GM23338 (cell line): ENCODE results near the gene ASPSCR1. TPM values are rescaled to one million over a fixed set of nuclear protein-coding genes. Genes with fewer than 3 reads are reported as not detected.

ENCODE experiments used
- ATAC-seq: fragments of 200-7000 bp; cut with Tn5 transposase; 3 replicates; pipeline ENCODE4 v1.9.1; 2020
- DNase-seq: peaks from one replicate; pipeline ENCODE4 v3.0.0-alpha.2; 2015; ENCODE audit warnings: low spot score
- H2AFZ ChIP-seq: fragments of 200-600 bp; sonication (generic); 2 replicates; pipeline ENCODE4 v1.8.0; 2016; ENCODE audit warnings: antibody characterized with exemption, mild to moderate bottlenecking, moderate library complexity
- H3F3A ChIP-seq: fragments of 200-600 bp; sonication (generic); replicated peaks from 2 replicates; pipeline ENCODE4 v1.8.0; 2017; ENCODE audit warnings: antibody characterized with exemption, mixed run types, low read depth
- H3K27ac ChIP-seq: fragments of 200-600 bp; sonication (generic); 2 replicates; pipeline ENCODE4 v1.6.1; 2016; ENCODE audit warnings: low read depth
- H3K27me3 ChIP-seq: fragments of 200-600 bp; sonication (generic); 2 replicates; pipeline ENCODE4 v1.8.0; 2016; ENCODE audit warnings: mild to moderate bottlenecking, mixed run types, moderate library complexity; ENCODE audit not compliant: insufficient read depth
- H3K36me3 ChIP-seq: fragments of 200-600 bp; sonication (generic); 2 replicates; pipeline ENCODE4 v1.8.0; 2016; ENCODE audit warnings: mild to moderate bottlenecking; ENCODE audit not compliant: insufficient read depth
- H3K4me1 ChIP-seq: fragments of 200-600 bp; sonication (generic); 2 replicates; pipeline ENCODE4 v1.8.0; 2016; ENCODE audit warnings: mild to moderate bottlenecking, moderate library complexity; ENCODE audit not compliant: insufficient read depth
- H3K4me2 ChIP-seq: fragments of 200-600 bp; sonication (generic); 2 replicates; pipeline ENCODE4 v1.7.1; 2017; ENCODE audit warnings: mixed run types
- H3K4me3 ChIP-seq: fragments of 200-600 bp; sonication (generic); 2 replicates; pipeline ENCODE4 v1.6.1; 2016; ENCODE audit warnings: mixed run types
- H3K79me2 ChIP-seq: fragments of 200-600 bp; sonication (generic); replicated peaks from 2 replicates; pipeline ENCODE4 v1.8.0; 2017; ENCODE audit warnings: mild to moderate bottlenecking; ENCODE audit not compliant: insufficient read depth
- H3K9me2 ChIP-seq: fragments of 200-600 bp; sonication (generic); 2 replicates; pipeline ENCODE4 v1.8.0; 2017; ENCODE audit not compliant: insufficient read depth
- H4K20me1 ChIP-seq: fragments of 200-600 bp; sonication (generic); replicated peaks from 2 replicates; pipeline ENCODE4 v1.8.0; 2017; ENCODE audit warnings: mild to moderate bottlenecking; ENCODE audit not compliant: insufficient read depth
- H3K27ac Mint-ChIP-seq: 2 replicates; pipeline ENCODE4 v1.8.0; 2020; ENCODE audit warnings: inconsistent platforms, mild to moderate bottlenecking, moderate library complexity, mixed read lengths
- H3K27me3 Mint-ChIP-seq: 3 replicates; pipeline ENCODE4 v1.8.0; 2022; ENCODE audit warnings: low read depth, mild to moderate bottlenecking, moderate library complexity, mixed read lengths, inconsistent platforms; ENCODE audit not compliant: insufficient read depth, poor library complexity
- H3K36me3 Mint-ChIP-seq: 3 replicates; pipeline ENCODE4 v1.8.0; 2021; ENCODE audit warnings: low read depth, mild to moderate bottlenecking, inconsistent platforms, moderate library complexity, mixed read lengths
- H3K4me1 Mint-ChIP-seq: 3 replicates; pipeline ENCODE4 v1.8.0; 2020; ENCODE audit warnings: mild to moderate bottlenecking, inconsistent platforms, mixed read lengths
- H3K4me3 Mint-ChIP-seq: 3 replicates; pipeline ENCODE4 v1.8.0; 2021; ENCODE audit warnings: moderate library complexity, mild to moderate bottlenecking, inconsistent platforms, mixed read lengths
- H3K9me3 Mint-ChIP-seq: 3 replicates; pipeline ENCODE4 v1.8.0; 2020; ENCODE audit warnings: moderate library complexity, mild to moderate bottlenecking, inconsistent platforms, mixed read lengths
- CREB1 ChIP-seq: fragments of 250-450 bp; sonication (Bioruptor Pico); IDR thresholded peaks from 2 replicates; pipeline ENCODE4 v1.5.0; 2020; ENCODE audit warnings: low read depth, mild to moderate bottlenecking, moderate library complexity
- EZH2phosphoT487 ChIP-seq: fragments of 200-600 bp; sonication (generic); IDR thresholded peaks from one replicate; pipeline ENCODE4 v1.8.1; 2018; ENCODE audit warnings: antibody characterized with exemption; ENCODE audit not compliant: unreplicated experiment
- JUNB ChIP-seq: IDR thresholded peaks from one replicate; pipeline ENCODE4 v1.6.1; 2016; ENCODE audit warnings: antibody characterized with exemption; ENCODE audit not compliant: unreplicated experiment
- POLR2AphosphoS5 ChIP-seq: IDR thresholded peaks from 2 replicates; pipeline ENCODE4 v1.6.1; 2016; ENCODE audit warnings: antibody characterized with exemption, low read depth
- polyA plus RNA-seq: library from polyadenylated mRNA; unstranded; fragments of >200 nt; fragmentation: Nextera tagmentation; extraction: Ambion mirVana; gene quantifications from 2 replicates; pipeline ENCODE4 v1.2.1, GENCODE V29; 2016
- total RNA-seq: library from RNA; depleted of rRNA; stranded (reverse); fragments of >200 nt; shearing (Covaris generic); gene quantifications from 2 replicates; pipeline ENCODE4 v1.2.3, GENCODE V29; 2014
- TF ChIP-seq, protein P1 (sequence below): fragments of 250-450 bp; sonication (Bioruptor Pico); IDR thresholded peaks from 2 replicates; pipeline ENCODE4 v1.5.0; 2020; ENCODE audit warnings: mild to moderate bottlenecking, moderate library complexity
- TF ChIP-seq, protein P2 (sequence below): IDR thresholded peaks from 2 replicates; pipeline ENCODE4 v1.6.1; 2016; ENCODE audit warnings: antibody characterized with exemption

The ASPSCR1 gene
- total and polyA plus RNA-seq, 2 experiments from 2014 or later: 44.2 to 46.9 TPM

DNA sequence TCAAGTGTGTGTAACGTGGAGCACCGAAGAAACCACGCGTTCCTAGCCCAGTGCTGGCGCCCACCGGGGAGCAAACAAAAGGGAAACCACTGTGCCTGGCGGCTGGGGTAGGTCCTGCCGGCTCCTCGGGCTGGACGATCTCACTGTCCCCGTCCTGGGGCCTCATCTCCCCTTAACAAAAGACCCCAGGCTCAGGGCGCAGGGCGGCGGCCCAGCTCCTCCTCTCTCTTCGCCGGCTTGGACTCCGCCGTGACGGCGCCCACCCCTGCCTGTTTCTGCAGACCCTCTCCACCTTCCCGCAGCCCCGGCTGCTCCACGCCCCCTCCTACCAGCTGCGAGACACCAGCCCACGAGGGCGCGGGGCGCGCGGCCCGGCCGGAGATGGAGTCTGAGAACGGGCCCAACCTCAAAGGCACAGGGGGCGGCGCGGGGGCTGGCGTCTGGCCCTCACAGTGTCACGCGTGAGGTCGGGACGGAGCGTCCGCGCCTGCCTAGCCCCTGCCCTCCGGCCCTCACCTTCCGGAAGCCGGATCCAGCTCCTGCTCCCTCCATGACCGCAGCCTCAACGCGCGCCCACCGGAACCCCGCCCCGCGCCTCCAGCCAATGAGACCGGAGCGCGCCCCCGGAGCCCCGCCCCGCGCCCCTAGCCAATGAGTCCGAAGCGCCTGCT is 45.0 kb downstream of the ASPSCR1 start, which contains the start of gene CENPX (continued):
- TF ChIP-seq, protein P1, sequence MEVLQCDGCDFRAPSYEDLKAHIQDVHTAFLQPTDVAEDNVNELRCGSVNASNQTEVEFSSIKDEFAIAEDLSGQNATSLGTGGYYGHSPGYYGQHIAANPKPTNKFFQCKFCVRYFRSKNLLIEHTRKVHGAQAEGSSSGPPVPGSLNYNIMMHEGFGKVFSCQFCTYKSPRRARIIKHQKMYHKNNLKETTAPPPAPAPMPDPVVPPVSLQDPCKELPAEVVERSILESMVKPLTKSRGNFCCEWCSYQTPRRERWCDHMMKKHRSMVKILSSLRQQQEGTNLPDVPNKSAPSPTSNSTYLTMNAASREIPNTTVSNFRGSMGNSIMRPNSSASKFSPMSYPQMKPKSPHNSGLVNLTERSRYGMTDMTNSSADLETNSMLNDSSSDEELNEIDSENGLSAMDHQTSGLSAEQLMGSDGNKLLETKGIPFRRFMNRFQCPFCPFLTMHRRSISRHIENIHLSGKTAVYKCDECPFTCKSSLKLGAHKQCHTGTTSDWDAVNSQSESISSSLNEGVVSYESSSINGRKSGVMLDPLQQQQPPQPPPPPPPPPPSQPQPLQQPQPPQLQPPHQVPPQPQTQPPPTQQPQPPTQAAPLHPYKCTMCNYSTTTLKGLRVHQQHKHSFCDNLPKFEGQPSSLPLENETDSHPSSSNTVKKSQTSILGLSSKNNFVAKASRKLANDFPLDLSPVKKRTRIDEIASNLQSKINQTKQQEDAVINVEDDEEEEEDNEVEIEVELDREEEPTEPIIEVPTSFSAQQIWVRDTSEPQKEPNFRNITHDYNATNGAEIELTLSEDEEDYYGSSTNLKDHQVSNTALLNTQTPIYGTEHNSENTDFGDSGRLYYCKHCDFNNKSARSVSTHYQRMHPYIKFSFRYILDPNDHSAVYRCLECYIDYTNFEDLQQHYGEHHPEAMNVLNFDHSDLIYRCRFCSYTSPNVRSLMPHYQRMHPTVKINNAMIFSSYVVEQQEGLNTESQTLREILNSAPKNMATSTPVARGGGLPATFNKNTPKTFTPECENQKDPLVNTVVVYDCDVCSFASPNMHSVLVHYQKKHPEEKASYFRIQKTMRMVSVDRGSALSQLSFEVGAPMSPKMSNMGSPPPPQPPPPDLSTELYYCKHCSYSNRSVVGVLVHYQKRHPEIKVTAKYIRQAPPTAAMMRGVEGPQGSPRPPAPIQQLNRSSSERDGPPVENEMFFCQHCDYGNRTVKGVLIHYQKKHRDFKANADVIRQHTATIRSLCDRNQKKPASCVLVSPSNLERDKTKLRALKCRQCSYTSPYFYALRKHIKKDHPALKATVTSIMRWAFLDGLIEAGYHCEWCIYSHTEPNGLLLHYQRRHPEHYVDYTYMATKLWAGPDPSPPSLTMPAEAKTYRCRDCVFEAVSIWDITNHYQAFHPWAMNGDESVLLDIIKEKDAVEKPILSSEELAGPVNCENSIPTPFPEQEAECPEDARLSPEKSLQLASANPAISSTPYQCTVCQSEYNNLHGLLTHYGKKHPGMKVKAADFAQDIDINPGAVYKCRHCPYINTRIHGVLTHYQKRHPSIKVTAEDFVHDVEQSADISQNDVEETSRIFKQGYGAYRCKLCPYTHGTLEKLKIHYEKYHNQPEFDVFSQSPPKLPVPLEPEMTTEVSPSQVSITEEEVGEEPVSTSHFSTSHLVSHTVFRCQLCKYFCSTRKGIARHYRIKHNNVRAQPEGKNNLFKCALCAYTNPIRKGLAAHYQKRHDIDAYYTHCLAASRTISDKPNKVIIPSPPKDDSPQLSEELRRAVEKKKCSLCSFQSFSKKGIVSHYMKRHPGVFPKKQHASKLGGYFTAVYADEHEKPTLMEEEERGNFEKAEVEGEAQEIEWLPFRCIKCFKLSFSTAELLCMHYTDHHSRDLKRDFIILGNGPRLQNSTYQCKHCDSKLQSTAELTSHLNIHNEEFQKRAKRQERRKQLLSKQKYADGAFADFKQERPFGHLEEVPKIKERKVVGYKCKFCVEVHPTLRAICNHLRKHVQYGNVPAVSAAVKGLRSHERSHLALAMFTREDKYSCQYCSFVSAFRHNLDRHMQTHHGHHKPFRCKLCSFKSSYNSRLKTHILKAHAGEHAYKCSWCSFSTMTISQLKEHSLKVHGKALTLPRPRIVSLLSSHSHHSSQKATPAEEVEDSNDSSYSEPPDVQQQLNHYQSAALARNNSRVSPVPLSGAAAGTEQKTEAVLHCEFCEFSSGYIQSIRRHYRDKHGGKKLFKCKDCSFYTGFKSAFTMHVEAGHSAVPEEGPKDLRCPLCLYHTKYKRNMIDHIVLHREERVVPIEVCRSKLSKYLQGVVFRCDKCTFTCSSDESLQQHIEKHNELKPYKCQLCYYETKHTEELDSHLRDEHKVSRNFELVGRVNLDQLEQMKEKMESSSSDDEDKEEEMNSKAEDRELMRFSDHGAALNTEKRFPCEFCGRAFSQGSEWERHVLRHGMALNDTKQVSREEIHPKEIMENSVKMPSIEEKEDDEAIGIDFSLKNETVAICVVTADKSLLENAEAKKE (CRISPR knock-in tag): no peak
- TF ChIP-seq CREB1 (CRISPR knock-in tag): no peak
- TF ChIP-seq JUNB: no peak
- TF ChIP-seq EZH2phosphoT487: no peak

DNA sequence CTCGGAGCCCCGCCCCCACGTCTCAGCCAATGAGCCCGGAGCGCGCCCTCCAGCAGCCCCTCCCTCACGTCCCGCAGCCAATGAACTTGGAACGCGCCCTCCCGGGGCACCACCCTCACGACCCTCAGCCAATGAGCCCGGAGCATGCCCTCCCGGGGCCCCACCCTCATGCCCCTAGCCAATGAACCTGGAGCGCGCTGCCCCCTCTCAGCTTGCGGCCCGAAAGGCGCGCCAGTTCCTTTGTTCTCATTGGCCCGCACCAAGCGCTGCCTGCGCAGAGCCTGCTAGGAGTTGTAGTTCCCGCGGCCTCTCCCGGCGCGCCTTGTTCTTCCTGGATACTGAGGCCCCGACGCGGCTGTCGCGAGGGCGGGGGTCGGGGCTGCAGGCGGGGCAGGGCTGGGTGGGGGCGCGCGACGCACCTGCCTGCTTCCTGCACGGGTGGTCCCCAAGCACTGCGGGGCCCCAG is 45.6 kb downstream of the ASPSCR1 start, which contains the start of gene LRRC45:
Gene LRRC45, plus strand, starts transcription at position 325 of the 466 bp plus-strand sequence. CDS start 339 bp downstream, outside the sequence.
- Mint-ChIP-seq H3K4me3 (peak within 1 kb of the TSS; percentile 85), H3K27me3 (peaks cover 27% of the 10 kb centered on the region), H3K4me1 (peaks cover 11% of the 10 kb centered on the region), H3K9me3 (no peaks in the 10 kb centered on the region; the same call in 2 of the 3 replicates), H3K36me3 (peaks cover 6% of the 10 kb centered on the region), H3K27ac (peak within 1 kb of the TSS; percentile 84)
- H3K79me2 ChIP-seq: peaks cover 15% of the 10 kb centered on the region
- no peaks in the 10 kb centered on the region for H3K36me3 ChIP-seq
- peak within 1 kb of the TSS; percentile 86 for H2AFZ ChIP-seq
- H4K20me1 ChIP-seq: peaks cover 3% of the 10 kb centered on the region
- H3K4me1 ChIP-seq: peaks cover 5% of the 10 kb centered on the region; the same call in 1 of the 2 replicates
- ATAC-seq (peak; percentile 82), DNase-seq (peak; percentile 100)
- H3K9me2 ChIP-seq: no peaks in the 10 kb centered on the region
- H3K4me2 ChIP-seq: peak within 1 kb of the TSS; percentile 95
- H3F3A ChIP-seq: peaks cover 13% of the 10 kb centered on the region; the same call in 1 of the 2 replicates
- no peaks in the 10 kb centered on the region for H3K27me3 ChIP-seq
- peak within 1 kb of the TSS; percentile 98 for H3K4me3 ChIP-seq
- TF ChIP-seq, protein P2, sequence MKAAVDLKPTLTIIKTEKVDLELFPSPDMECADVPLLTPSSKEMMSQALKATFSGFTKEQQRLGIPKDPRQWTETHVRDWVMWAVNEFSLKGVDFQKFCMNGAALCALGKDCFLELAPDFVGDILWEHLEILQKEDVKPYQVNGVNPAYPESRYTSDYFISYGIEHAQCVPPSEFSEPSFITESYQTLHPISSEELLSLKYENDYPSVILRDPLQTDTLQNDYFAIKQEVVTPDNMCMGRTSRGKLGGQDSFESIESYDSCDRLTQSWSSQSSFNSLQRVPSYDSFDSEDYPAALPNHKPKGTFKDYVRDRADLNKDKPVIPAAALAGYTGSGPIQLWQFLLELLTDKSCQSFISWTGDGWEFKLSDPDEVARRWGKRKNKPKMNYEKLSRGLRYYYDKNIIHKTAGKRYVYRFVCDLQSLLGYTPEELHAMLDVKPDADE: peak; percentile 80
- TF ChIP-seq POLR2AphosphoS5: no peak; the same call in 1 of the 2 replicates
- no peak within 1 kb of the TSS for H3K27ac ChIP-seq
